SK-N-SH (cell line): ENCODE results near the gene GPR3. TPM values are rescaled to one million over a fixed set of nuclear protein-coding genes. Genes with fewer than 3 reads are reported as not detected.

Experiments used
- CTCF ChIA-PET: fragments of 300-600, 350-600 bp; formaldehyde crosslinking; extraction: SDS; loops from one replicate; lab custom pipeline; 2021; lab: Yijun Ruan, JAX
- POLR2A ChIA-PET: fragments of 350-600 bp; sonication (Branson Sonifier 250); formaldehyde crosslinking; extraction: SDS; loops from one replicate; lab custom pipeline; 2020; ENCODE audit warnings: antibody characterized with exemption, inconsistent platforms; lab: Yijun Ruan, JAX
- DNase-seq: peaks from one replicate; pipeline ENCODE4 v3.0.0; 2012
- H2AFZ ChIP-seq: fragments of 200-600 bp; sonication (generic); 2 replicates; pipeline ENCODE4 v1.8.1; 2016; ENCODE audit warnings: antibody characterized with exemption, mild to moderate bottlenecking, low read depth
- H3F3A ChIP-seq: fragments of 200-600 bp; sonication (generic); replicated peaks from 2 replicates; pipeline ENCODE3; 2016; ENCODE audit warnings: antibody characterized with exemption, mild to moderate bottlenecking; ENCODE audit not compliant: insufficient read depth
- H3K27ac ChIP-seq, 2 experiments: fragments of 200-500 bp in 1 of 2; fragments of 200-600 bp in 1 of 2; sonication (Bioruptor generic) in 1 of 2; sonication (generic), shearing (Covaris generic) in 1 of 2; 2 replicates each; pipeline versions ENCODE4 v1.5.1 to v1.6.1; 2014 to 2016; ENCODE audit warnings: low read depth in 2 of 2, inconsistent platforms in 1 of 2, low read length in 1 of 2, mild to moderate bottlenecking in 1 of 2, mixed read lengths in 1 of 2
- H3K27me3 ChIP-seq: fragments of 200-600 bp; sonication (generic), shearing (Covaris generic); 2 replicates; pipeline ENCODE4 v1.6.1; 2016; ENCODE audit warnings: mixed run types; ENCODE audit not compliant: insufficient read depth
- H3K36me3 ChIP-seq, 2 experiments: fragments of 200-500 bp in 1 of 2; fragments of 200-600 bp in 1 of 2; sonication (Bioruptor generic) in 1 of 2; sonication (generic) in 1 of 2; replicated peaks in 1 of 2; 2 replicates each; pipeline versions ENCODE3 to v1.5.1; 2014 to 2016; ENCODE audit warnings: low read length in 1 of 2, mild to moderate bottlenecking in 1 of 2; ENCODE audit not compliant: insufficient read depth in 2 of 2, control insufficient read depth in 1 of 2
- H3K4me1 ChIP-seq, 2 experiments: fragments of 200-500 bp in 1 of 2; fragments of 200-600 bp in 1 of 2; sonication (Bioruptor generic) in 1 of 2; sonication (generic), shearing (Covaris generic) in 1 of 2; 2 replicates each; pipeline versions ENCODE4 v1.5.1 to v1.6.1; 2014 to 2016; ENCODE audit warnings: low read depth in 1 of 2, low read length in 1 of 2, mixed run types in 1 of 2; ENCODE audit not compliant: insufficient read depth in 2 of 2, control insufficient read depth in 1 of 2
- H3K4me2 ChIP-seq: fragments of 200-600 bp; sonication (generic), shearing (Covaris generic); 2 replicates; pipeline ENCODE4 v1.6.1; 2017; ENCODE audit warnings: mixed run types
- H3K4me3 ChIP-seq, 2 experiments: fragments of 200-500 bp in 1 of 2; fragments of 200-600 bp in 1 of 2; sonication (Bioruptor generic) in 1 of 2; sonication (generic), shearing (Covaris generic) in 1 of 2; 2 replicates each; pipeline versions ENCODE4 v1.5.1 to v1.8.1; 2014 to 2016; ENCODE audit warnings: low read depth in 2 of 2, inconsistent platforms in 1 of 2, low read length in 1 of 2, mild to moderate bottlenecking in 1 of 2, mixed read lengths in 1 of 2, moderate library complexity in 1 of 2
- H3K79me2 ChIP-seq: fragments of 200-600 bp; sonication (generic); 2 replicates; pipeline ENCODE4 v1.8.1; 2017; ENCODE audit warnings: mild to moderate bottlenecking; ENCODE audit not compliant: insufficient read depth
- H3K9ac ChIP-seq: fragments of 200-600 bp; sonication (generic); 2 replicates; pipeline ENCODE4 v1.6.1; 2017; ENCODE audit warnings: mixed run types
- H3K9me2 ChIP-seq: fragments of 200-600 bp; sonication (generic); 2 replicates; pipeline ENCODE4 v1.6.1; 2017; ENCODE audit warnings: mixed run types
- H3K9me3 ChIP-seq: fragments of 200-600 bp; sonication (generic); 2 replicates; pipeline ENCODE4 v1.6.1; 2017; ENCODE audit warnings: mixed run types, mild to moderate bottlenecking, moderate library complexity
- H4K20me1 ChIP-seq: fragments of 200-600 bp; sonication (generic); 2 replicates; pipeline ENCODE4 v1.6.1; 2017; ENCODE audit warnings: mild to moderate bottlenecking, mixed run types; ENCODE audit not compliant: insufficient read depth
- CHD2 ChIP-seq: fragments of 150-350 bp; IDR thresholded peaks from 2 replicates; pipeline ENCODE4 v1.6.1; 2018; ENCODE audit warnings: low read length; ENCODE audit not compliant: partially characterized antibody
- CTCF ChIP-seq: fragments of 200-600 bp; sonication (generic); IDR thresholded peaks from 2 replicates; pipeline ENCODE4 v1.6.1; 2017; ENCODE audit warnings: antibody characterized with exemption, mild to moderate bottlenecking, moderate library complexity
- EP300 ChIP-seq, 2 experiments: IDR thresholded peaks; 2 replicates each; pipeline versions ENCODE4 v1.4.0 to v1.6.1; 2012; ENCODE audit warnings: borderline replicate concordance in 1 of 2, low read depth in 1 of 2, low read length in 1 of 2
- FOXJ3 ChIP-seq: sonication (generic); formaldehyde crosslinking; IDR thresholded peaks from 2 replicates; pipeline ENCODE4 v1.5.1; 2020; ENCODE audit warnings: mild to moderate bottlenecking, missing genetic modification reagents
- IRF3 ChIP-seq: fragments of 150-350 bp; IDR thresholded peaks from 2 replicates; pipeline ENCODE4 v1.6.1; 2016; ENCODE audit warnings: mild to moderate bottlenecking, low read depth, low read length
- MAX ChIP-seq: IDR thresholded peaks from 2 replicates; pipeline ENCODE4 v1.4.0; 2012; ENCODE audit warnings: low read depth
- POLR2AphosphoS5 ChIP-seq: IDR thresholded peaks from 2 replicates; pipeline ENCODE4 v1.6.1; 2012; ENCODE audit warnings: low read depth, low read length
- RFX5 ChIP-seq: IDR thresholded peaks from 2 replicates; pipeline ENCODE4 v1.6.1; 2012; ENCODE audit warnings: mild to moderate bottlenecking, improper control_type of control experiment, low read length
- RXRA ChIP-seq: IDR thresholded peaks from 2 replicates; pipeline ENCODE4 v1.4.0; 2012; ENCODE audit warnings: low read depth, mild to moderate bottlenecking, borderline replicate concordance
- SIN3A ChIP-seq: IDR thresholded peaks from 2 replicates; pipeline ENCODE4 v1.6.1; 2012; ENCODE audit warnings: low read depth, mild to moderate bottlenecking, low read length, moderate library complexity, borderline replicate concordance
- SMC3 ChIP-seq: IDR thresholded peaks from 2 replicates; pipeline ENCODE4 v1.6.1; 2012; ENCODE audit warnings: low read depth, low read length, improper control_type of control experiment
- TAF1 ChIP-seq: IDR thresholded peaks from 2 replicates; pipeline ENCODE4 v1.6.1; 2012; ENCODE audit warnings: low read depth, mild to moderate bottlenecking, low read length, moderate library complexity, borderline replicate concordance
- YY1 ChIP-seq: IDR thresholded peaks from 2 replicates; pipeline ENCODE4 v1.4.0; 2012; ENCODE audit warnings: low read depth, mild to moderate bottlenecking
- ZBTB33 ChIP-seq: IDR thresholded peaks from 2 replicates; pipeline ENCODE4 v1.4.0; 2012; ENCODE audit warnings: low read depth, borderline replicate concordance
- WGBS: methylation state at CpG from one replicate; pipeline ENCODE4 v1.1.6; 2017; ENCODE audit warnings: low lambda C conversion rate; 5-methylcytosine and 5-hydroxymethylcytosine counted together
- polyA plus RNA-seq, 3 experiments: library from polyadenylated mRNA; depleted of rRNA; stranded (reverse); fragments of >200 nt; gene quantifications; 2 replicates each; pipeline ENCODE4 v1.2.3, GENCODE V29; 2012

Gene GPR3
- polyA plus RNA-seq, 1 of the 3 experiments (the other 2 are of a cell fraction), result 6.0 TPM

- Histone ChIP-seq H3K27me3 (no peaks in the 10 kb centered on the region), H3K79me2 (peaks cover 9% of the 10 kb centered on the region; the same call in 1 of the 2 replicates), H3K9me3 (no peaks in the 10 kb centered on the region)
- TF ChIP-seq CTCF, result no peak
- TF ChIP-seq EP300 (IDR thresholded peaks at IDR 0.05; ENCODE audit: borderline replicate concordance in 1 of 2, low read depth in 1 of 2, low read length in 1 of 2), result peak in 1 of 2 experiments; percentile 66; a peak in 3 of 4 replicates
- peak; percentile 46; the same call in 1 of the 2 replicates for TF ChIP-seq TAF1
- no peak for TF ChIP-seq IRF3
- no peak for TF ChIP-seq CHD2
- TF ChIP-seq RFX5, result no peak
- TF ChIP-seq YY1, result no peak
- TF ChIP-seq MAX, result peak; percentile 29; the same call in 1 of the 2 replicates
- no peak for TF ChIP-seq SMC3
- TF ChIP-seq SIN3A, result no peak
- TF ChIP-seq RXRA, result no peak
- TF ChIP-seq ZBTB33, result no peak
- TF ChIP-seq POLR2AphosphoS5, result peak; percentile 70; the same call in 1 of the 2 replicates
- no peak for TF ChIP-seq FOXJ3 (CRISPR knock-in tag)
- TF ChIP-seq, all 33 proteins: peak for 4
- H3K36me3 ChIP-seq, result peaks cover 0 to 27% of the 10 kb centered on the region in 2 experiments
- H3K4me1 ChIP-seq, result peaks cover 4 to 14% of the 10 kb centered on the region in 2 experiments; a peak in 2 of 4 replicates
- peak overlapping the region; percentile 93 for H3K9ac ChIP-seq
- WGBS, result 2% methylated on average over 28 of the region's 40 CpGs
- no peaks in the 10 kb centered on the region for H3K9me2 ChIP-seq
- ChIA-PET CTCF (interaction anchor here (0.6 to 9.6 kb wide), 29 partner anchors 10 to 292 kb away, joined by 3 to 154 read pairs (median 4); partner anchors contain the start of genes CD164L2, FCN3 and TMEM222), POLR2A (interaction anchor here (0.5 to 2.6 kb wide), 15 partner anchors 9 to 1444 kb away, joined by 3 to 24 read pairs (median 4); partner anchors contain the start of genes CD164L2 and GPR3)
- peak; percentile 97 for DNase-seq
- H3K27ac ChIP-seq, result peak overlapping the region; percentile 84 to 94
- H2AFZ ChIP-seq, result peak overlapping the region; percentile 95
- no peaks in the 10 kb centered on the region for H4K20me1 ChIP-seq
- peak overlapping the region; percentile 69 to 89 for H3K4me3 ChIP-seq
- peaks cover 9% of the 10 kb centered on the region for H3F3A ChIP-seq
- peak overlapping the region; percentile 78 for H3K4me2 ChIP-seq
Observed at GRCh38 chr1:27365372-27366112, 26.9 kb upstream of the GPR3 start.
